HEK293 (cell line): Measurements from ENCODE around the gene PPM1L.

Source experiments
- CTCF ChIA-PET: fragments of 350-600 bp; formaldehyde crosslinking; extraction: SDS; loops from one replicate; lab custom pipeline; 2021; ENCODE audit warnings: antibody characterized with exemption; lab: Yijun Ruan, JAX
- POLR2A ChIA-PET: fragments of 300-600 bp; formaldehyde crosslinking; extraction: SDS; loops from one replicate; lab custom pipeline; 2020; ENCODE audit warnings: antibody characterized with exemption, inconsistent platforms; lab: Yijun Ruan, JAX
- H3K27ac ChIP-seq: fragments of 200-500 bp; sonication (Bioruptor generic); 2 replicates; pipeline ENCODE4 v1.5.1; 2014; ENCODE audit warnings: low read depth, low read length, control low read depth, inconsistent platforms; ENCODE audit errors: extremely low read depth
- H3K36me3 ChIP-seq, 2 experiments: fragments of 200-500 bp in 1 of 2; sonication (Bioruptor generic) in 1 of 2; 1 replicate in 1 of 2; 2 replicates in 1 of 2; pipeline ENCODE4 v1.5.1; 2014 to 2017; ENCODE audit warnings: inconsistent platforms in 2 of 2, low read length in 2 of 2; ENCODE audit not compliant: control insufficient read depth in 2 of 2, insufficient read depth in 1 of 2
- H3K4me1 ChIP-seq: fragments of 200-500 bp; sonication (Bioruptor generic); 2 replicates; pipeline ENCODE4 v1.5.1; 2014; ENCODE audit warnings: mild to moderate bottlenecking, low read length, inconsistent platforms; ENCODE audit not compliant: control insufficient read depth, insufficient read depth
- H3K4me3 ChIP-seq: 2 replicates; pipeline ENCODE4 v1.5.1; 2011; ENCODE audit warnings: low read depth, mild to moderate bottlenecking, control low read depth, low read length, moderate library complexity
- H3K9me3 ChIP-seq: fragments of 200-500 bp; sonication (Bioruptor generic); 2 replicates; pipeline ENCODE4 v1.5.1; 2014; ENCODE audit warnings: low read depth, low read length, inconsistent platforms; ENCODE audit not compliant: control insufficient read depth, insufficient read depth
- BCL11A ChIP-seq: fragments of 450-650 bp; formaldehyde crosslinking; IDR thresholded peaks from 2 replicates; pipeline ENCODE4 v1.5.1; 2016; ENCODE audit warnings: low read depth, missing biosample characterization, missing genetic modification characterization
- EGR2 ChIP-seq: fragments of 450-650 bp; formaldehyde crosslinking; IDR thresholded peaks from 2 replicates; pipeline ENCODE4 v1.5.1; 2016; ENCODE audit warnings: low read depth, missing biosample characterization, missing genetic modification characterization
- OSR2 ChIP-seq: fragments of 450-650 bp; formaldehyde crosslinking; IDR thresholded peaks from 2 replicates; pipeline ENCODE4 v1.5.1; 2016; ENCODE audit warnings: missing biosample characterization, missing genetic modification characterization
- RBAK ChIP-seq: fragments of 450-650 bp; formaldehyde crosslinking; IDR thresholded peaks from 2 replicates; pipeline ENCODE4 v1.5.1; 2016; ENCODE audit warnings: missing biosample characterization, missing genetic modification characterization
- ZNF121 ChIP-seq: fragments of 450-650 bp; formaldehyde crosslinking; IDR thresholded peaks from 2 replicates; pipeline ENCODE4 v1.5.1; 2016; ENCODE audit warnings: missing biosample characterization, missing genetic modification characterization
- ZNF155 ChIP-seq: fragments of 450-650 bp; formaldehyde crosslinking; IDR thresholded peaks from 2 replicates; pipeline ENCODE4 v1.5.1; 2016; ENCODE audit warnings: missing biosample characterization, missing genetic modification characterization
- ZNF23 ChIP-seq: fragments of 450-650 bp; formaldehyde crosslinking; IDR thresholded peaks from 2 replicates; pipeline ENCODE4 v1.5.1; 2016; ENCODE audit warnings: missing biosample characterization, missing genetic modification characterization, borderline replicate concordance
- ZNF311 ChIP-seq: fragments of 450-650 bp; formaldehyde crosslinking; IDR thresholded peaks from 2 replicates; pipeline ENCODE4 v1.5.1; 2017; ENCODE audit warnings: missing biosample characterization, missing genetic modification characterization, borderline replicate concordance
- ZNF324 ChIP-seq: fragments of 450-650 bp; formaldehyde crosslinking; IDR thresholded peaks from 2 replicates; pipeline ENCODE4 v1.5.1; 2016; ENCODE audit warnings: missing biosample characterization, missing genetic modification characterization
- ZNF335 ChIP-seq: fragments of 450-650 bp; formaldehyde crosslinking; conservative IDR thresholded peaks from 2 replicates; pipeline ENCODE4 v1.5.1; 2016; ENCODE audit warnings: missing biosample characterization, missing genetic modification characterization
- ZNF426 ChIP-seq: fragments of 450-650 bp; formaldehyde crosslinking; IDR thresholded peaks from 2 replicates; pipeline ENCODE4 v1.5.1; 2017; ENCODE audit warnings: missing biosample characterization, missing genetic modification characterization, mild to moderate bottlenecking, inconsistent platforms, moderate library complexity
- ZNF48 ChIP-seq: fragments of 450-650 bp; formaldehyde crosslinking; IDR thresholded peaks from 2 replicates; pipeline ENCODE4 v1.5.1; 2016; ENCODE audit warnings: missing biosample characterization, missing genetic modification characterization
- ZNF521 ChIP-seq: fragments of 450-650 bp; formaldehyde crosslinking; IDR thresholded peaks from 2 replicates; pipeline ENCODE4 v1.5.1; 2017; ENCODE audit warnings: missing biosample characterization, mild to moderate bottlenecking, missing genetic modification characterization
- ZNF544 ChIP-seq: fragments of 450-650 bp; formaldehyde crosslinking; IDR thresholded peaks from 2 replicates; pipeline ENCODE4 v1.5.0; 2017; ENCODE audit warnings: missing biosample characterization, missing genetic modification characterization
- ZNF629 ChIP-seq: fragments of 450-650 bp; formaldehyde crosslinking; IDR thresholded peaks from 2 replicates; pipeline ENCODE4 v1.5.1; 2017; ENCODE audit warnings: missing biosample characterization, missing genetic modification characterization
- ZNF76 ChIP-seq: fragments of 450-650 bp; formaldehyde crosslinking; IDR thresholded peaks from 2 replicates; pipeline ENCODE4; 2016; ENCODE audit warnings: low read depth, missing biosample characterization, missing genetic modification characterization, borderline replicate concordance
- ZNF791 ChIP-seq: fragments of 450-650 bp; formaldehyde crosslinking; IDR thresholded peaks from 2 replicates; pipeline ENCODE4 v1.5.1; 2016; ENCODE audit warnings: missing biosample characterization, missing genetic modification characterization
- ZSCAN30 ChIP-seq: fragments of 450-650 bp; IDR thresholded peaks from 2 replicates; pipeline ENCODE4 v1.5.1; 2018; ENCODE audit warnings: missing biosample characterization, mild to moderate bottlenecking, missing genetic modification characterization, moderate library complexity
- TF ChIP-seq, protein P1 (sequence below): fragments of 450-650 bp; formaldehyde crosslinking; IDR thresholded peaks from 2 replicates; pipeline ENCODE4 v1.5.1; 2016; ENCODE audit warnings: missing biosample characterization, missing genetic modification characterization
- TF ChIP-seq, protein P2 (sequence below): fragments of 450-650 bp; formaldehyde crosslinking; IDR thresholded peaks from 2 replicates; pipeline ENCODE4 v1.5.1; 2016; ENCODE audit warnings: missing biosample characterization, missing genetic modification characterization
- TF ChIP-seq, protein P3 (sequence below): fragments of 450-650 bp; formaldehyde crosslinking; optimal IDR thresholded peaks from 2 replicates; pipeline ENCODE3; 2016; ENCODE audit warnings: missing biosample characterization, mild to moderate bottlenecking, missing genetic modification characterization
- TF ChIP-seq, protein P4 (sequence below): fragments of 450-650 bp; formaldehyde crosslinking; IDR thresholded peaks from 2 replicates; pipeline ENCODE4 v1.5.1; 2016; ENCODE audit warnings: missing biosample characterization, missing genetic modification characterization
- TF ChIP-seq, protein P5 (sequence below): fragments of 450-650 bp; formaldehyde crosslinking; IDR thresholded peaks from 2 replicates; pipeline ENCODE4 v1.5.1; 2016; ENCODE audit warnings: missing biosample characterization, missing genetic modification characterization
- TF ChIP-seq, protein P6 (sequence below): fragments of 450-650 bp; formaldehyde crosslinking; IDR thresholded peaks from 2 replicates; pipeline ENCODE4 v1.5.1; 2017; ENCODE audit warnings: missing biosample characterization, mild to moderate bottlenecking, missing genetic modification characterization, moderate library complexity

Gene PPM1L

DNA sequence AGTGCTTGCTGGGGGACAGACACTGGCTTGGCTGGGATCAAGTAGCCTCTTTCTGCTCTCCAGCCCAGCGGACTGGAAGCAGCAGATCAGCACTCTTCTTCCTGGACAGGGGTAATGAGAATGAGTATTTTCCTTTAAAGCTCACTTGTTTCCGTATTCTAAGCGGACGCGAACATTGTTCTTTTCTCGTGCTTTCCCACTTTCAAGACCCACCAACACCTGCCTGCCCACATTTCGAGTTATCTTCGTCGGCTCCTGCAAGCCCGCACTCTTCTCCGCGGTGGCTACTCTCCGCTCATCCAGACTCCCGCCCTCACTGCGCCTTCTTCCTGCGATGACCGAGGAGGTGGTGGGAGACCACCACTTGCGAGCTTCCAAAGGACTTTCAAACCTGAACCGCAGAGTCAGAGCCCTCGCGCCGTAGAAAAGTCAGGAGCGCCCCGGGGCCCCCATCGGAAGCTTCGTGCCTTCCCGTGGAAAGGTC is 1.6 kb upstream of the PPM1L start (continued):
- TF ChIP-seq OSR2 (tag by site-specific recombination) (no peak), ZNF23 (tag by site-specific recombination) (no peak)
- TF ChIP-seq, protein P1, sequence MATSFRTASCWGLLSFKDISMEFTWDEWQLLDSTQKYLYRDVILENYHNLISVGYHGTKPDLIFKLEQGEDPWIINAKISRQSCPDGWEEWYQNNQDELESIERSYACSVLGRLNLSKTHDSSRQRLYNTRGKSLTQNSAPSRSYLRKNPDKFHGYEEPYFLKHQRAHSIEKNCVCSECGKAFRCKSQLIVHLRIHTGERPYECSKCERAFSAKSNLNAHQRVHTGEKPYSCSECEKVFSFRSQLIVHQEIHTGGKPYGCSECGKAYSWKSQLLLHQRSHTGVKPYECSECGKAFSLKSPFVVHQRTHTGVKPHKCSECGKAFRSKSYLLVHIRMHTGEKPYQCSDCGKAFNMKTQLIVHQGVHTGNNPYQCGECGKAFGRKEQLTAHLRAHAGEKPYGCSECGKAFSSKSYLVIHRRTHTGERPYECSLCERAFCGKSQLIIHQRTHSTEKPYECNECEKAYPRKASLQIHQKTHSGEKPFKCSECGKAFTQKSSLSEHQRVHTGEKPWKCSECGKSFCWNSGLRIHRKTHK: no peak

DNA sequence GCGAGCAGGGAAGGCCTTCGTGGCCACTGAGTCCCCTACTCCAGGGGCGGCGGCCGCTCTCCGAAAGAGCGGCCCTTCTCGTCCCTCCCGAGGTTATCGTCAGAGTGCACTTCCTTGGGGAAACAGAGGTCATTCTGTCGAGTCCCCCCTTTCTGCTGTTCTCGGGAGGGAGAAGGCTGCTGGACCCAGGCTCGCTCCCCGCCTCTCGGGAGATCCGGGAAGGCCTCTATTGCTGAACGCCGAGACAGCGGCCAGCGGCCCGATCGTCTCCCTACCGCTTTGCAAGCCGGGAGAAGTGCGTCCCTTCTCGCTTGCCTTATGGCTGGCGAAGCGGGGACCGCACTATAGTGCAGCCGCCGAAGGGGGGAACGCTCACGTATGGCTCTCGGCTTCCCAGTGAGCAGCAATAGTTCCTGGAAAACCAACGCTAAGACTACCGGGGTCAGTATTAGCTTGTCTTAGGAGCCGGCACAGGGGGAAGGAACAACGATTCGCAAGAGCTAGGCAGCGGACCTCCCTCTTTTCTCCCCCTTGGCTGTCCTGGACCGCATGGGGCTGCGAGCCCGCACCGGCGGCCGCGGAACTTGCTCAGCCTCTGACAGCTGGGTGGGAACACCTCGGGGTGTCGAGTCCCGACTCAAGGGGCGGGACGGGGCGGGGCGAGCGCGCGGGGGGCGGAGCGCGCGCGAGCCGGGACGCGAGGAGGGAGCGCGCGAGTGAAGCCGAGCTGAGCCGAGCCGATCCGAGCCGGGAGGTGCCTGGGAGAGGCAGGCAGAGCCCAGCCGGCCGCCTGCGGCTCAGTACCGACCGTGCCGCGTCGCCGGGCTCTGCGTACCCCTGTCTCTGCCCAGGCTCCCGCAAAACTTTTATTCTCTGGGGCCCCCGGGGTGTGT is 930 bp upstream of the PPM1L start:
- H3K4me1 ChIP-seq: peaks cover 3% of the 10 kb centered on the region; the same call in 1 of the 2 replicates
- no peaks in the 10 kb centered on the region for H3K9me3 ChIP-seq
- ChIA-PET POLR2A (interaction anchor here (0.7 to 3.6 kb wide), 12 partner anchors 14 to 189 kb away, joined by 3 to 12 read pairs (median 3); no protein-coding TSS in a partner anchor), CTCF (interaction anchor here (0.6 to 1.6 kb wide), 4 partner anchors 8 to 408 kb away, joined by 3 to 4 read pairs (median 4); no protein-coding TSS in a partner anchor)
- H3K36me3 ChIP-seq: no peaks in the 10 kb centered on the region
- H3K27ac ChIP-seq: peak overlapping the region; percentile 75
- peak overlapping the region; percentile 83 for H3K4me3 ChIP-seq
- TF ChIP-seq ZNF426 (no peak; the same call in 1 of the 2 replicates), ZNF791 (no peak), ZNF629 (tag by site-specific recombination) (no peak; the same call in 1 of the 2 replicates), ZNF311 (no peak), OSR2 (tag by site-specific recombination) (no peak), ZNF121 (tag by site-specific recombination) (no peak), ZNF324 (tag by site-specific recombination) (no peak), ZNF335 (tag by site-specific recombination) (peak; percentile 30; the same call in 1 of the 2 replicates), RBAK (tag by site-specific recombination) (no peak), ZNF521 (tag by site-specific recombination) (no peak), ZNF76 (tag by site-specific recombination) (peak; percentile 79), ZSCAN30 (tag by site-specific recombination) (peak; percentile 98), ZNF544 (tag by site-specific recombination) (no peak), ZNF155 (tag by site-specific recombination) (no peak), BCL11A (tag by site-specific recombination) (no peak), EGR2 (tag by site-specific recombination) (no peak), ZNF48 (no peak)
- TF ChIP-seq, protein P2, sequence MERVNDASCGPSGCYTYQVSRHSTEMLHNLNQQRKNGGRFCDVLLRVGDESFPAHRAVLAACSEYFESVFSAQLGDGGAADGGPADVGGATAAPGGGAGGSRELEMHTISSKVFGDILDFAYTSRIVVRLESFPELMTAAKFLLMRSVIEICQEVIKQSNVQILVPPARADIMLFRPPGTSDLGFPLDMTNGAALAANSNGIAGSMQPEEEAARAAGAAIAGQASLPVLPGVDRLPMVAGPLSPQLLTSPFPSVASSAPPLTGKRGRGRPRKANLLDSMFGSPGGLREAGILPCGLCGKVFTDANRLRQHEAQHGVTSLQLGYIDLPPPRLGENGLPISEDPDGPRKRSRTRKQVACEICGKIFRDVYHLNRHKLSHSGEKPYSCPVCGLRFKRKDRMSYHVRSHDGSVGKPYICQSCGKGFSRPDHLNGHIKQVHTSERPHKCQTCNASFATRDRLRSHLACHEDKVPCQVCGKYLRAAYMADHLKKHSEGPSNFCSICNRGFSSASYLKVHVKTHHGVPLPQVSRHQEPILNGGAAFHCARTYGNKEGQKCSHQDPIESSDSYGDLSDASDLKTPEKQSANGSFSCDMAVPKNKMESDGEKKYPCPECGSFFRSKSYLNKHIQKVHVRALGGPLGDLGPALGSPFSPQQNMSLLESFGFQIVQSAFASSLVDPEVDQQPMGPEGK (tag by site-specific recombination): 0 out of 2 replicates have a peak, but pooled peaks have one; percentile 10
- TF ChIP-seq, protein P3, sequence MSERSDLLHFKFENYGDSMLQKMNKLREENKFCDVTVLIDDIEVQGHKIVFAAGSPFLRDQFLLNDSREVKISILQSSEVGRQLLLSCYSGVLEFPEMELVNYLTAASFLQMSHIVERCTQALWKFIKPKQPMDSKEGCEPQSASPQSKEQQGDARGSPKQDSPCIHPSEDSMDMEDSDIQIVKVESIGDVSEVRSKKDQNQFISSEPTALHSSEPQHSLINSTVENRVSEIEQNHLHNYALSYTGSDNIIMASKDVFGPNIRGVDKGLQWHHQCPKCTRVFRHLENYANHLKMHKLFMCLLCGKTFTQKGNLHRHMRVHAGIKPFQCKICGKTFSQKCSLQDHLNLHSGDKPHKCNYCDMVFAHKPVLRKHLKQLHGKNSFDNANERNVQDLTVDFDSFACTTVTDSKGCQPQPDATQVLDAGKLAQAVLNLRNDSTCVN: peak; percentile 51
- TF ChIP-seq, protein P4, sequence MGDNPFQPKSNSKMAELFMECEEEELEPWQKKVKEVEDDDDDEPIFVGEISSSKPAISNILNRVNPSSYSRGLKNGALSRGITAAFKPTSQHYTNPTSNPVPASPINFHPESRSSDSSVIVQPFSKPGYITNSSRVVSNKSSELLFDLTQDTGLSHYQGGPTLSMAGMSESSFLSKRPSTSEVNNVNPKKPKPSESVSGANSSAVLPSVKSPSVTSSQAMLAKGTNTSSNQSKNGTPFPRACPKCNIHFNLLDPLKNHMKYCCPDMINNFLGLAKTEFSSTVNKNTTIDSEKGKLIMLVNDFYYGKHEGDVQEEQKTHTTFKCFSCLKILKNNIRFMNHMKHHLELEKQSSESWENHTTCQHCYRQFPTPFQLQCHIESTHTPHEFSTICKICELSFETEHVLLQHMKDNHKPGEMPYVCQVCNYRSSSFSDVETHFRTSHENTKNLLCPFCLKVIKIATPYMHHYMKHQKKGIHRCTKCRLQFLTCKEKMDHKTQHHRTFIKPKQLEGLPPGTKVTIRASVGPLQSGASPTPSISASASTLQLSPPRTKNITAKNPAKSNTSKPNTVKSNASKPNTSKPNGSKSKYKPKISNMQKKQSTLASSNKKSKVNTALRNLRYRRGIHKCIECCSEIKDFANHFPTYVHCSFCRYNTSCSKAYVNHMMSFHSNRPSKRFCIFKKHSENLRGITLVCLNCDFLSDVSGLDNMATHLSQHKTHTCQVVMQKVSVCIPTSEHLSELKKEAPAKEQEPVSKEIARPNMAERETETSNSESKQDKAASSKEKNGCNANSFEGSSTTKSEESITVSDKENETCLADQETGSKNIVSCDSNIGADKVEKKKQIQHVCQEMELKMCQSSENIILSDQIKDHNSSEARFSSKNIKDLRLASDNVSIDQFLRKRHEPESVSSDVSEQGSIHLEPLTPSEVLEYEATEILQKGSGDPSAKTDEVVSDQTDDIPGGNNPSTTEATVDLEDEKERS (tag by site-specific recombination): no peak
- TF ChIP-seq, protein P5, sequence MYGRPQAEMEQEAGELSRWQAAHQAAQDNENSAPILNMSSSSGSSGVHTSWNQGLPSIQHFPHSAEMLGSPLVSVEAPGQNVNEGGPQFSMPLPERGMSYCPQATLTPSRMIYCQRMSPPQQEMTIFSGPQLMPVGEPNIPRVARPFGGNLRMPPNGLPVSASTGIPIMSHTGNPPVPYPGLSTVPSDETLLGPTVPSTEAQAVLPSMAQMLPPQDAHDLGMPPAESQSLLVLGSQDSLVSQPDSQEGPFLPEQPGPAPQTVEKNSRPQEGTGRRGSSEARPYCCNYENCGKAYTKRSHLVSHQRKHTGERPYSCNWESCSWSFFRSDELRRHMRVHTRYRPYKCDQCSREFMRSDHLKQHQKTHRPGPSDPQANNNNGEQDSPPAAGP (tag by site-specific recombination): no peak; the same call in 1 of the 2 replicates
- TF ChIP-seq, protein P6, sequence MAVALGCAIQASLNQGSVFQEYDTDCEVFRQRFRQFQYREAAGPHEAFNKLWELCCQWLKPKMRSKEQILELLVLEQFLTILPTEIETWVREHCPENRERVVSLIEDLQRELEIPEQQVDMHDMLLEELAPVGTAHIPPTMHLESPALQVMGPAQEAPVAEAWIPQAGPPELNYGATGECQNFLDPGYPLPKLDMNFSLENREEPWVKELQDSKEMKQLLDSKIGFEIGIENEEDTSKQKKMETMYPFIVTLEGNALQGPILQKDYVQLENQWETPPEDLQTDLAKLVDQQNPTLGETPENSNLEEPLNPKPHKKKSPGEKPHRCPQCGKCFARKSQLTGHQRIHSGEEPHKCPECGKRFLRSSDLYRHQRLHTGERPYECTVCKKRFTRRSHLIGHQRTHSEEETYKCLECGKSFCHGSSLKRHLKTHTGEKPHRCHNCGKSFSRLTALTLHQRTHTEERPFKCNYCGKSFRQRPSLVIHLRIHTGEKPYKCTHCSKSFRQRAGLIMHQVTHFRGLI (tag by site-specific recombination): peak; percentile 77
